Measurements from ENCODE around the gene DNM3. TPM values are rescaled to one million over a fixed set of nuclear protein-coding genes. Genes with fewer than 3 reads are reported as not detected.

Gene DNM3
- total and polyA plus RNA-seq, 4 donors = 2.6 to 16.2 (median 5.1) TPM; not detected in 1

DNA sequence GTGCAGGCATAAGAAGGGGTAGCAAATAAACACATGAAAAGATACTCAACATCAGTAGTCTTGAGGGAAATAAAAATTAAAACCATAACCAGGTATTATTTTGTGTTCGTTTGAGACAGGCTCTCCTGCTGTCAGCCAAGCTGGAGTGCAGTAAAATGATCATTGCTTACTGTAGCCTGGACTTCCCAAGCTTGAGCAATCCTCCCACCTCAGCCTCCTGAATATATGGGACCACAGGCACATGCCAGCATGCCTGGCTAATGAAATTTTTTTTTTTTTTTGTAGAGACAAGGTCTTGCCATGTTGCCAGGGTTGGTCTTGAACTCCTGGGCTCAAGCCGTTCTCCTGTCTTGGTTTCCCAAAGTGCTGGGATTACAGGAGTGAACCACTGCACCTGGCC, 108.0 kb downstream of the DNM3 start:
- no peaks in the 10 kb centered on the region for H3K27me3 ChIP-seq (ENCODE audit: control insufficient read depth in 1 of 2, insufficient read depth in 2 of 2, low read length in 1 of 2)
- DNase-seq (no peak), ATAC-seq (ENCODE audit: low FRiP score) (no peak)
- H3K4me3 ChIP-seq (ENCODE audit: low read length in 2 of 2) = no peak overlapping the region
- H3K9me3 ChIP-seq (ENCODE audit: control insufficient read depth, low read length) = no peaks in the 10 kb centered on the region
- 85 to 89% methylated on average over 2 of the region's 2 CpGs for WGBS, 2 donors
- intact Hi-C loops (cut with DNase I) = no loop called here
- H3K36me3 ChIP-seq (ENCODE audit: control insufficient read depth in 1 of 2, insufficient read depth in 2 of 2, low read length in 1 of 2) = no peaks in the 10 kb centered on the region
- no peak overlapping the region for H3K27ac ChIP-seq (ENCODE audit: low read depth in 1 of 2, low read length in 2 of 2)
- H3K4me1 ChIP-seq (ENCODE audit: control insufficient read depth in 1 of 2, insufficient read depth in 2 of 2, low read length in 2 of 2) = no peaks in the 10 kb centered on the region

GRCh38 chr1:171953835-171954234, 112.5 kb downstream of the DNM3 start:
- 42% methylated on average over 1 of the region's 1 CpG for WGBS, 2 donors
- DNase-seq = no peak
- no peak overlapping the region for H3K27ac ChIP-seq (ENCODE audit: low read depth in 1 of 2, low read length in 2 of 2)
- H3K4me3 ChIP-seq (ENCODE audit: low read length in 2 of 2) = no peak overlapping the region
- no peaks in the 10 kb centered on the region for H3K36me3 ChIP-seq (ENCODE audit: control insufficient read depth in 1 of 2, insufficient read depth in 2 of 2, low read length in 1 of 2)
- ATAC-seq (ENCODE audit: low FRiP score) = no peak
- no peaks in the 10 kb centered on the region for H3K9me3 ChIP-seq (ENCODE audit: control insufficient read depth, low read length)
- intact Hi-C loops (cut with DNase I) = no loop called here
- no peaks in the 10 kb centered on the region for H3K4me1 ChIP-seq (ENCODE audit: control insufficient read depth in 1 of 2, insufficient read depth in 2 of 2, low read length in 2 of 2)
- no peaks in the 10 kb centered on the region for H3K27me3 ChIP-seq (ENCODE audit: control insufficient read depth in 1 of 2, insufficient read depth in 2 of 2, low read length in 1 of 2)

GRCh38 chr1:171954361-171954760, 113.1 kb downstream of the DNM3 start:
- Histone ChIP-seq H3K9me3 (ENCODE audit: control insufficient read depth, low read length) (no peaks in the 10 kb centered on the region), H3K4me3 (ENCODE audit: low read length in 2 of 2) (no peak overlapping the region), H3K27me3 (ENCODE audit: control insufficient read depth in 1 of 2, insufficient read depth in 2 of 2, low read length in 1 of 2) (no peaks in the 10 kb centered on the region), H3K4me1 (ENCODE audit: control insufficient read depth in 1 of 2, insufficient read depth in 2 of 2, low read length in 2 of 2) (no peaks in the 10 kb centered on the region), H3K27ac (ENCODE audit: low read depth in 1 of 2, low read length in 2 of 2) (no peak overlapping the region), H3K36me3 (ENCODE audit: control insufficient read depth in 1 of 2, insufficient read depth in 2 of 2, low read length in 1 of 2) (no peaks in the 10 kb centered on the region)
- WGBS, 2 donors = 65 to 72% methylated on average over 4 of the region's 4 CpGs
- DNase-seq (no peak), ATAC-seq (ENCODE audit: low FRiP score) (no peak)
- intact Hi-C loops (cut with DNase I) = no loop called here

DNA sequence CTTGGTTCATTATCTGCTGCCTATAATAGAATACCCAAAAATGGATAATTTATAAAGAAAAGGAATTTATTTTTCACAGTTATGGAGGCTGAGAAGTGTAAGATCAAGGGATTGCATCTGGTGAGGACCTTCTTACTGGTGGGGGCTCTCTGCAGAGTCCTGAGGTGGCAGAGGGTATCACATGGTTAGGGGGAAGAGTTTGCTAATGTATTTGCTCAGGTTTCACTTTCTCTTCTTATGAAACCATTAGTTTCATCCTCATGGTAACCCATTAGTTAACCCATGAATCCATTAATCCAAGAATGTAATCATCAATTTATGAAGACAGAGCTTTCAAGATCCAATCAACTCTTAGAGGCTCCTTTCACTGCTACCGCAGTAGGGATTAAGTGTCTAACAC, 120.6 kb downstream of the DNM3 start:
- intact Hi-C loops (cut with DNase I) = no loop called here
- 97 to 98% methylated on average over 1 of the region's 1 CpG for WGBS, 2 donors
- Histone ChIP-seq H3K27ac (ENCODE audit: low read depth in 1 of 2, low read length in 2 of 2) (no peak overlapping the region), H3K27me3 (ENCODE audit: control insufficient read depth in 1 of 2, insufficient read depth in 2 of 2, low read length in 1 of 2) (no peaks in the 10 kb centered on the region), H3K4me3 (ENCODE audit: low read length in 2 of 2) (no peak overlapping the region), H3K36me3 (ENCODE audit: control insufficient read depth in 1 of 2, insufficient read depth in 2 of 2, low read length in 1 of 2) (no peaks in the 10 kb centered on the region), H3K4me1 (ENCODE audit: control insufficient read depth in 1 of 2, insufficient read depth in 2 of 2, low read length in 2 of 2) (no peaks in the 10 kb centered on the region), H3K9me3 (ENCODE audit: control insufficient read depth, low read length) (no peaks in the 10 kb centered on the region)
- ATAC-seq (ENCODE audit: low FRiP score) (no peak), DNase-seq (no peak)

GRCh38 chr1:171963762-171964161, 122.5 kb downstream of the DNM3 start:
- H3K4me3 ChIP-seq (ENCODE audit: low read length in 2 of 2) = no peak overlapping the region

GRCh38 chr1:171965777-171966176, 124.5 kb downstream of the DNM3 start:
- Histone ChIP-seq H3K36me3 (ENCODE audit: control insufficient read depth in 1 of 2, insufficient read depth in 2 of 2, low read length in 1 of 2) (no peaks in the 10 kb centered on the region), H3K9me3 (ENCODE audit: control insufficient read depth, low read length) (no peaks in the 10 kb centered on the region), H3K4me1 (ENCODE audit: control insufficient read depth in 1 of 2, insufficient read depth in 2 of 2, low read length in 2 of 2) (no peaks in the 10 kb centered on the region), H3K27me3 (ENCODE audit: control insufficient read depth in 1 of 2, insufficient read depth in 2 of 2, low read length in 1 of 2) (no peaks in the 10 kb centered on the region), H3K4me3 (ENCODE audit: low read length in 2 of 2) (no peak overlapping the region), H3K27ac (ENCODE audit: low read depth in 1 of 2, low read length in 2 of 2) (no peak overlapping the region)
- intact Hi-C loops (cut with DNase I) = no loop called here
- ATAC-seq (ENCODE audit: low FRiP score) (no peak), DNase-seq (no peak)
- WGBS, 2 donors = 69 to 87% methylated on average over 2 of the region's 2 CpGs

More at GRCh38 chr1:171963762-171964161, 122.5 kb downstream of the DNM3 start:
- DNase-seq = no peak
- H3K27me3 ChIP-seq (ENCODE audit: control insufficient read depth in 1 of 2, insufficient read depth in 2 of 2, low read length in 1 of 2) = no peaks in the 10 kb centered on the region
- no peak overlapping the region for H3K27ac ChIP-seq (ENCODE audit: low read depth in 1 of 2, low read length in 2 of 2)
- intact Hi-C loops (cut with DNase I) = no loop called here
- H3K9me3 ChIP-seq (ENCODE audit: control insufficient read depth, low read length) = no peaks in the 10 kb centered on the region
- no peaks in the 10 kb centered on the region for H3K36me3 ChIP-seq (ENCODE audit: control insufficient read depth in 1 of 2, insufficient read depth in 2 of 2, low read length in 1 of 2)
- ATAC-seq (ENCODE audit: low FRiP score) = no peak
- 80 to 85% methylated on average over 1 of the region's 1 CpG for WGBS, 2 donors
- H3K4me1 ChIP-seq (ENCODE audit: control insufficient read depth in 1 of 2, insufficient read depth in 2 of 2, low read length in 2 of 2) = no peaks in the 10 kb centered on the region

GRCh38 chr1:171966426-171967220, 125.3 kb downstream of the DNM3 start:
- 68% methylated on average over 3 of the region's 3 CpGs for WGBS, 2 donors
- no peaks in the 10 kb centered on the region for H3K4me1 ChIP-seq (ENCODE audit: control insufficient read depth in 1 of 2, insufficient read depth in 2 of 2, low read length in 2 of 2)
- H3K4me3 ChIP-seq (ENCODE audit: low read length in 2 of 2) = no peak overlapping the region
- no peaks in the 10 kb centered on the region for H3K9me3 ChIP-seq (ENCODE audit: control insufficient read depth, low read length)
- H3K27me3 ChIP-seq (ENCODE audit: control insufficient read depth in 1 of 2, insufficient read depth in 2 of 2, low read length in 1 of 2) = no peaks in the 10 kb centered on the region
- no peak for DNase-seq
- intact Hi-C loops (cut with DNase I) = no loop called here
- ATAC-seq (ENCODE audit: low FRiP score) = no peak
- H3K36me3 ChIP-seq (ENCODE audit: control insufficient read depth in 1 of 2, insufficient read depth in 2 of 2, low read length in 1 of 2) = no peaks in the 10 kb centered on the region
- no peak overlapping the region for H3K27ac ChIP-seq (ENCODE audit: low read depth in 1 of 2, low read length in 2 of 2)

- intact Hi-C loops (cut with DNase I) = no loop called here
- DNase-seq (no peak), ATAC-seq (ENCODE audit: low FRiP score) (no peak)
Measured at GRCh38 chr1:171969226-171969625, 127.9 kb downstream of the DNM3 start.

GRCh38 chr1:171969813-171970212, 128.5 kb downstream of the DNM3 start:
- intact Hi-C loops (cut with DNase I) = no loop called here
- Histone ChIP-seq H3K27me3 (ENCODE audit: control insufficient read depth in 1 of 2, insufficient read depth in 2 of 2, low read length in 1 of 2) (no peaks in the 10 kb centered on the region), H3K9me3 (ENCODE audit: control insufficient read depth, low read length) (no peaks in the 10 kb centered on the region), H3K27ac (ENCODE audit: low read depth in 1 of 2, low read length in 2 of 2) (no peak overlapping the region), H3K4me1 (ENCODE audit: control insufficient read depth in 1 of 2, insufficient read depth in 2 of 2, low read length in 2 of 2) (no peaks in the 10 kb centered on the region), H3K36me3 (ENCODE audit: control insufficient read depth in 1 of 2, insufficient read depth in 2 of 2, low read length in 1 of 2) (no peaks in the 10 kb centered on the region), H3K4me3 (ENCODE audit: low read length in 2 of 2) (no peak overlapping the region)
- ATAC-seq (ENCODE audit: low FRiP score) (no peak), DNase-seq (no peak)
- WGBS, 2 donors = 51 to 56% methylated on average over 3 of the region's 3 CpGs

More at GRCh38 chr1:171969226-171969625, 127.9 kb downstream of the DNM3 start:
- Histone ChIP-seq H3K4me3 (ENCODE audit: low read length in 2 of 2) (no peak overlapping the region), H3K9me3 (ENCODE audit: control insufficient read depth, low read length) (no peaks in the 10 kb centered on the region), H3K4me1 (ENCODE audit: control insufficient read depth in 1 of 2, insufficient read depth in 2 of 2, low read length in 2 of 2) (no peaks in the 10 kb centered on the region), H3K36me3 (ENCODE audit: control insufficient read depth in 1 of 2, insufficient read depth in 2 of 2, low read length in 1 of 2) (no peaks in the 10 kb centered on the region), H3K27ac (ENCODE audit: low read depth in 1 of 2, low read length in 2 of 2) (no peak overlapping the region), H3K27me3 (ENCODE audit: control insufficient read depth in 1 of 2, insufficient read depth in 2 of 2, low read length in 1 of 2) (no peaks in the 10 kb centered on the region)
- WGBS, 2 donors = 39 to 48% methylated on average over 2 of the region's 2 CpGs
